ENCODE data around the gene SETD3.

SETD3 gene

DNA sequence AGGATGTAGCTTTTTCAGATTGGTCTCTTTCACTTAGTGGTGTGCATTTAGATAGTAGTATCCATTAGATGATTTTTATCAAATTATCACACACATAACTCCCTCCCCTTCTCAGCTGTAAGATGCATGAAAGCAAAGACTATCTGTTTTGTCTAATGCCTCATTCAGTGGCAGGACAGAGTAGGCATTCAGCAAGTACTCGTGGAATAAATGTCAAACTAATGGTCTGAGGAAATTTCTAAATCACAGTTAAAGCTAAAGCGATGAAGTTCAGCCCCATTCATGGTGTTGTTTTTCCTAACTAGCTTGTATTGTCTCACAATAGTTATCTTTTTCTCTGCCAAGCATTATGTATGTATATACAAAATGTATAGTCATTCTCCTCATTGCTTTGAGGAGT, 16.7 kb upstream of the SETD3 start:
- TF ChIP-seq SIN3A (IDR thresholded peaks at IDR 0.05; ENCODE audit: borderline replicate concordance, insufficient read depth, low read length) (no peak), TAF1 (IDR thresholded peaks at IDR 0.05; ENCODE audit: borderline replicate concordance, insufficient read depth, low read length) (no peak), POLR2AphosphoS5 (IDR thresholded peaks at IDR 0.05; ENCODE audit: low read depth, low read length) (no peak), FOXP2 (optimal IDR thresholded peaks at IDR 0.05; ENCODE audit: borderline replicate concordance, extremely low read depth, extremely low read length, insufficient read depth) (no peak)
- TF ChIP-seq, protein P1, sequence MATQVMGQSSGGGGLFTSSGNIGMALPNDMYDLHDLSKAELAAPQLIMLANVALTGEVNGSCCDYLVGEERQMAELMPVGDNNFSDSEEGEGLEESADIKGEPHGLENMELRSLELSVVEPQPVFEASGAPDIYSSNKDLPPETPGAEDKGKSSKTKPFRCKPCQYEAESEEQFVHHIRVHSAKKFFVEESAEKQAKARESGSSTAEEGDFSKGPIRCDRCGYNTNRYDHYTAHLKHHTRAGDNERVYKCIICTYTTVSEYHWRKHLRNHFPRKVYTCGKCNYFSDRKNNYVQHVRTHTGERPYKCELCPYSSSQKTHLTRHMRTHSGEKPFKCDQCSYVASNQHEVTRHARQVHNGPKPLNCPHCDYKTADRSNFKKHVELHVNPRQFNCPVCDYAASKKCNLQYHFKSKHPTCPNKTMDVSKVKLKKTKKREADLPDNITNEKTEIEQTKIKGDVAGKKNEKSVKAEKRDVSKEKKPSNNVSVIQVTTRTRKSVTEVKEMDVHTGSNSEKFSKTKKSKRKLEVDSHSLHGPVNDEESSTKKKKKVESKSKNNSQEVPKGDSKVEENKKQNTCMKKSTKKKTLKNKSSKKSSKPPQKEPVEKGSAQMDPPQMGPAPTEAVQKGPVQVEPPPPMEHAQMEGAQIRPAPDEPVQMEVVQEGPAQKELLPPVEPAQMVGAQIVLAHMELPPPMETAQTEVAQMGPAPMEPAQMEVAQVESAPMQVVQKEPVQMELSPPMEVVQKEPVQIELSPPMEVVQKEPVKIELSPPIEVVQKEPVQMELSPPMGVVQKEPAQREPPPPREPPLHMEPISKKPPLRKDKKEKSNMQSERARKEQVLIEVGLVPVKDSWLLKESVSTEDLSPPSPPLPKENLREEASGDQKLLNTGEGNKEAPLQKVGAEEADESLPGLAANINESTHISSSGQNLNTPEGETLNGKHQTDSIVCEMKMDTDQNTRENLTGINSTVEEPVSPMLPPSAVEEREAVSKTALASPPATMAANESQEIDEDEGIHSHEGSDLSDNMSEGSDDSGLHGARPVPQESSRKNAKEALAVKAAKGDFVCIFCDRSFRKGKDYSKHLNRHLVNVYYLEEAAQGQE (IDR thresholded peaks at IDR 0.05; ENCODE audit: insufficient read depth in 1 of 2, low read depth in 2 of 2, low read length in 2 of 2) = no peak

DNA sequence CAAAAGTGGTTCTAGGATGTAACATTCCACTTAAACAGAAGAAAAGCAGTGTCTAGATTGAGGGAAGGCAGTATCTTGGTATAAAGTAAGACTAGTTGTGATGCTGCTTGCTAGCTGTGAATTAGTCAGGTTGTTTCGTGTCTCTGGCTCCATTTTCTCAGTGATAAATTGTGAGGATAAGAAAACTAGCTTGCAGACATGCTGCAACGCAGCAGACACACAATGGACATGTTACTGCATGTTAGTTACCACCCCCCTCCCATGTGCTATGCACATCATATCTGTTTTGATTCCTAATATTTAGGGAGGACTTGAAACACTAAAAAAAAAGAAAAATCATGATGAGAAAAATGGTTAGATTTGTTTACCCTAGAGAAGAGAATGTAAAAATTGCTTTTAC, 3.4 kb upstream of the SETD3 start:
- TF ChIP-seq FOXP2 (optimal IDR thresholded peaks at IDR 0.05; ENCODE audit: borderline replicate concordance, extremely low read depth, extremely low read length, insufficient read depth) (no peak), SIN3A (IDR thresholded peaks at IDR 0.05; ENCODE audit: borderline replicate concordance, insufficient read depth, low read length) (no peak)

GRCh38 chr14:99481745-99482099, 1.1 kb upstream of the SETD3 start:
- no peak for TF ChIP-seq POLR2AphosphoS5 (IDR thresholded peaks at IDR 0.05; ENCODE audit: low read depth, low read length)

GRCh38 chr14:99480917-99481744, 472 bp upstream of the SETD3 start, which contains the start of gene CCNK:
Gene CCNK (plus strand): TSS chr14:99481409. CDS start chr14:99492678, 11,269 bp downstream.
- TF ChIP-seq TAF1 (IDR thresholded peaks at IDR 0.05; ENCODE audit: borderline replicate concordance, insufficient read depth, low read length) (peak; percentile 69; the same call in 1 of the 2 replicates), FOXP2 (optimal IDR thresholded peaks at IDR 0.05; ENCODE audit: borderline replicate concordance, extremely low read depth, extremely low read length, insufficient read depth) (no peak), SIN3A (IDR thresholded peaks at IDR 0.05; ENCODE audit: borderline replicate concordance, insufficient read depth, low read length) (no peak), POLR2AphosphoS5 (IDR thresholded peaks at IDR 0.05; ENCODE audit: low read depth, low read length) (peak; percentile 72; the same call in 1 of the 2 replicates)
- TF ChIP-seq, protein P1 (IDR thresholded peaks at IDR 0.05; ENCODE audit: insufficient read depth in 1 of 2, low read depth in 2 of 2, low read length in 2 of 2) = no peak

- TF ChIP-seq POLR2AphosphoS5 (IDR thresholded peaks at IDR 0.05; ENCODE audit: low read depth, low read length) = no peak
- no peak for TF ChIP-seq TAF1 (IDR thresholded peaks at IDR 0.05; ENCODE audit: borderline replicate concordance, insufficient read depth, low read length)
- TF ChIP-seq FOXP2 (optimal IDR thresholded peaks at IDR 0.05; ENCODE audit: borderline replicate concordance, extremely low read depth, extremely low read length, insufficient read depth) = no peak
- TF ChIP-seq, protein P1 (IDR thresholded peaks at IDR 0.05; ENCODE audit: insufficient read depth in 1 of 2, low read depth in 2 of 2, low read length in 2 of 2) = no peak
These were observed 1.3 kb downstream of the SETD3 start for GRCh38 chr14:99479160-99479905.

DNA sequence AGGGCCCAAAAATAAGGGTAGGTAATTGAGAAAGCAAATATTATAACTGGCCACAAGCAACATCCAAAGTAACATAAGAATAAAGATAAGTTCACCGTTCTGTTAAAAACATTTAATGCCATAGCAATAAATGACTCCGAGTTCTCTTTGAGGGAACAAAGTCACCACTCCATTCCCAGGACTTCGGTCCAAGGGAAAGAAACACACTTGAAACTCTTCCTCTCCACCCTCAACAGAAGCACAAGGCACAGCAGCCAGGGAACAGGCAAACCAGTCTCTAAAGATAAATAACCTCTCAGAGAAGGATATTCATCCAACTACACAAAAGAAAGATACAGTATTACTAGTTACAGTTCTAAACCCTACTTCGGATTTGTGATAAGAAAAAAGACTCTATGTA, 2.5 kb downstream of the SETD3 start:
- TF ChIP-seq FOXP2 (optimal IDR thresholded peaks at IDR 0.05; ENCODE audit: borderline replicate concordance, extremely low read depth, extremely low read length, insufficient read depth) (no peak), SIN3A (IDR thresholded peaks at IDR 0.05; ENCODE audit: borderline replicate concordance, insufficient read depth, low read length) (no peak), TAF1 (IDR thresholded peaks at IDR 0.05; ENCODE audit: borderline replicate concordance, insufficient read depth, low read length) (no peak), POLR2AphosphoS5 (IDR thresholded peaks at IDR 0.05; ENCODE audit: low read depth, low read length) (no peak)
- TF ChIP-seq, protein P1 (IDR thresholded peaks at IDR 0.05; ENCODE audit: insufficient read depth in 1 of 2, low read depth in 2 of 2, low read length in 2 of 2) = no peak

Data from PFSK-1 (cell line).